ENCODE measurements around the gene TIMM22.
A peak's percentile ranks its signal among the peaks of the same experiment; 100 is the strongest.

Gene TIMM22

GRCh38 chr17:1029922-1030644 lies 33.2 kb downstream of the TIMM22 start:
- Mint-ChIP-seq H3K27ac (no peak overlapping the region), H3K36me3 (ENCODE audit: low read depth) (peaks cover 95% of the 10 kb centered on the region), H3K4me1 (ENCODE audit: low read depth) (peaks cover 51% of the 10 kb centered on the region), H3K4me3 (no peak overlapping the region), H3K27me3 (no peaks in the 10 kb centered on the region), H3K9me3 (no peaks in the 10 kb centered on the region)
- intact Hi-C loops (cut with micrococcal nuclease): no loop called here

- H3K36me3 Mint-ChIP-seq (ENCODE audit: low read depth): peaks cover 95% of the 10 kb centered on the region
- no peaks in the 10 kb centered on the region for H3K27me3 Mint-ChIP-seq
- no peak overlapping the region for H3K4me3 Mint-ChIP-seq
- peaks cover 57% of the 10 kb centered on the region for H3K4me1 Mint-ChIP-seq (ENCODE audit: low read depth)
- H3K9me3 Mint-ChIP-seq: no peaks in the 10 kb centered on the region
- H3K27ac Mint-ChIP-seq: no peak overlapping the region
- intact Hi-C loops (cut with micrococcal nuclease): no loop called here
These were observed 34.0 kb downstream of the TIMM22 start for GRCh38 chr17:1030684-1031532.

GRCh38 chr17:1031711-1032110 lies 34.8 kb downstream of the TIMM22 start:
- H3K27me3 Mint-ChIP-seq: no peaks in the 10 kb centered on the region
- intact Hi-C loops (cut with micrococcal nuclease): no loop called here
- H3K9me3 Mint-ChIP-seq: no peaks in the 10 kb centered on the region
- no peak overlapping the region for H3K4me3 Mint-ChIP-seq
- H3K27ac Mint-ChIP-seq: no peak overlapping the region
- peaks cover 65% of the 10 kb centered on the region for H3K4me1 Mint-ChIP-seq (ENCODE audit: low read depth)
- H3K36me3 Mint-ChIP-seq (ENCODE audit: low read depth): peaks cover 95% of the 10 kb centered on the region

GRCh38 chr17:1032391-1032790 lies 35.5 kb downstream of the TIMM22 start:
- Mint-ChIP-seq H3K9me3 (no peaks in the 10 kb centered on the region), H3K4me1 (ENCODE audit: low read depth) (peaks cover 72% of the 10 kb centered on the region), H3K36me3 (ENCODE audit: low read depth) (peaks cover 95% of the 10 kb centered on the region), H3K27me3 (no peaks in the 10 kb centered on the region), H3K4me3 (no peak overlapping the region), H3K27ac (no peak overlapping the region)
- intact Hi-C loops (cut with micrococcal nuclease): no loop called here

- no peak overlapping the region for H3K4me3 Mint-ChIP-seq
- peaks cover 81% of the 10 kb centered on the region for H3K4me1 Mint-ChIP-seq (ENCODE audit: low read depth)
- H3K27me3 Mint-ChIP-seq: no peaks in the 10 kb centered on the region
- intact Hi-C loops (cut with micrococcal nuclease): no loop called here
- no peaks in the 10 kb centered on the region for H3K9me3 Mint-ChIP-seq
- peak overlapping the region; percentile 58 for H3K27ac Mint-ChIP-seq
- peaks cover 95% of the 10 kb centered on the region for H3K36me3 Mint-ChIP-seq (ENCODE audit: low read depth)
These were observed 36.6 kb downstream of the TIMM22 start for GRCh38 chr17:1033503-1033902.

- intact Hi-C loops (cut with micrococcal nuclease): no loop called here
- H3K9me3 Mint-ChIP-seq: no peaks in the 10 kb centered on the region
- H3K4me1 Mint-ChIP-seq (ENCODE audit: low read depth): peaks cover 84% of the 10 kb centered on the region
- H3K27me3 Mint-ChIP-seq: no peaks in the 10 kb centered on the region
- H3K36me3 Mint-ChIP-seq (ENCODE audit: low read depth): peaks cover 95% of the 10 kb centered on the region
- no peak overlapping the region for H3K4me3 Mint-ChIP-seq
- H3K27ac Mint-ChIP-seq: no peak overlapping the region
These were observed 37.8 kb downstream of the TIMM22 start for GRCh38 chr17:1034652-1035210.

- H3K4me3 Mint-ChIP-seq: no peak overlapping the region
- H3K4me1 Mint-ChIP-seq (ENCODE audit: low read depth): peaks cover 84% of the 10 kb centered on the region
- no peaks in the 10 kb centered on the region for H3K9me3 Mint-ChIP-seq
- intact Hi-C loops (cut with micrococcal nuclease): no loop called here
- H3K36me3 Mint-ChIP-seq (ENCODE audit: low read depth): peaks cover 95% of the 10 kb centered on the region
- peak overlapping the region; percentile 60 for H3K27ac Mint-ChIP-seq
- no peaks in the 10 kb centered on the region for H3K27me3 Mint-ChIP-seq
These were observed 38.7 kb downstream of the TIMM22 start for GRCh38 chr17:1035546-1036170.

- intact Hi-C loops (cut with micrococcal nuclease): no loop called here
- H3K9me3 Mint-ChIP-seq: no peaks in the 10 kb centered on the region
- H3K4me1 Mint-ChIP-seq (ENCODE audit: low read depth): peaks cover 90% of the 10 kb centered on the region
- no peaks in the 10 kb centered on the region for H3K27me3 Mint-ChIP-seq
- H3K27ac Mint-ChIP-seq: peak overlapping the region; percentile 60
- H3K4me3 Mint-ChIP-seq: no peak overlapping the region
- H3K36me3 Mint-ChIP-seq (ENCODE audit: low read depth): peaks cover 95% of the 10 kb centered on the region
These were observed 39.4 kb downstream of the TIMM22 start for GRCh38 chr17:1036171-1036844.

- Mint-ChIP-seq H3K4me1 (ENCODE audit: low read depth) (peaks cover 94% of the 10 kb centered on the region), H3K27me3 (no peaks in the 10 kb centered on the region), H3K27ac (peak overlapping the region; percentile 60), H3K4me3 (no peak overlapping the region), H3K36me3 (ENCODE audit: low read depth) (peaks cover 100% of the 10 kb centered on the region), H3K9me3 (no peaks in the 10 kb centered on the region)
- intact Hi-C loops (cut with micrococcal nuclease): no loop called here
These were observed 39.9 kb downstream of the TIMM22 start for GRCh38 chr17:1036845-1037237.

- no peak overlapping the region for H3K4me3 Mint-ChIP-seq
- intact Hi-C loops (cut with micrococcal nuclease): no loop called here
- peaks cover 94% of the 10 kb centered on the region for H3K4me1 Mint-ChIP-seq (ENCODE audit: low read depth)
- peak overlapping the region; percentile 97 for H3K27ac Mint-ChIP-seq
- no peaks in the 10 kb centered on the region for H3K9me3 Mint-ChIP-seq
- H3K36me3 Mint-ChIP-seq (ENCODE audit: low read depth): peaks cover 100% of the 10 kb centered on the region
- H3K27me3 Mint-ChIP-seq: no peaks in the 10 kb centered on the region
These were observed 40.4 kb downstream of the TIMM22 start for GRCh38 chr17:1037238-1037879.

GRCh38 chr17:1038459-1039122 lies 41.7 kb downstream of the TIMM22 start:
- peak overlapping the region; percentile 53 for H3K4me3 Mint-ChIP-seq
- no peaks in the 10 kb centered on the region for H3K27me3 Mint-ChIP-seq
- intact Hi-C loops (cut with micrococcal nuclease): no loop called here

GRCh38 chr17:1039123-1039507 lies 42.2 kb downstream of the TIMM22 start:
- peak overlapping the region; percentile 75 for H3K4me3 Mint-ChIP-seq
- H3K27me3 Mint-ChIP-seq: no peaks in the 10 kb centered on the region
- no peaks in the 10 kb centered on the region for H3K9me3 Mint-ChIP-seq
- H3K27ac Mint-ChIP-seq: peak overlapping the region; percentile 97
- H3K4me1 Mint-ChIP-seq (ENCODE audit: low read depth): peaks cover 91% of the 10 kb centered on the region
- peaks cover 100% of the 10 kb centered on the region for H3K36me3 Mint-ChIP-seq (ENCODE audit: low read depth)
- intact Hi-C loops (cut with micrococcal nuclease): no loop called here

More at GRCh38 chr17:1038459-1039122, 41.7 kb downstream of the TIMM22 start:
- Mint-ChIP-seq H3K4me1 (ENCODE audit: low read depth) (peaks cover 91% of the 10 kb centered on the region), H3K27ac (peak overlapping the region; percentile 97), H3K9me3 (no peaks in the 10 kb centered on the region), H3K36me3 (ENCODE audit: low read depth) (peaks cover 100% of the 10 kb centered on the region)

All from dendritic cell treated with granulocyte-macrophage colony-stimulating factor and Interleukin-4, amounts not matched to agents 40 ng/mL and 50 ng/mL, for 4 days (primary cell).